GM12878 (cell line): Measurements from ENCODE around the gene LILRB1. TPM values are rescaled to one million over a fixed set of nuclear protein-coding genes. Genes with fewer than 3 reads are reported as not detected.

Experiments used
- ATAC-seq: fragments of 200-7000 bp; cut with Tn5 transposase; 3 replicates; pipeline ENCODE4 v1.9.1; 2020; ENCODE audit warnings: mild to moderate bottlenecking, moderate library complexity
- BruUV-seq: library from RNA; stranded (reverse); fragments of 400-500 nt; replicated peaks from 2 replicates; lab custom pipeline; 2021; lab: Mats Ljungman, UMichigan
- CTCF ChIA-PET: fragments of 300-600 bp; sonication (Branson Sonifier 250); formaldehyde crosslinking; extraction: SDS; loops from one replicate; lab custom pipeline; 2021; ENCODE audit warnings: inconsistent platforms; lab: Yijun Ruan, JAX
- POLR2A ChIA-PET: fragments of 350-600 bp; formaldehyde crosslinking; extraction: SDS; loops from one replicate; lab custom pipeline; 2021; ENCODE audit warnings: inconsistent platforms; lab: Charles Lee
- RAD21 ChIA-PET: fragments of 300-600 bp; sonication (Branson Sonifier 250); formaldehyde crosslinking; loops from one replicate; lab custom pipeline; 2023; ENCODE audit warnings: antibody characterized with exemption; ENCODE audit not compliant: unreplicated experiment; lab: Charles Lee
- SMC1A ChIA-PET: fragments of 300-600 bp; sonication (Branson Sonifier 250); formaldehyde crosslinking; loops from one replicate; lab custom pipeline; 2023; ENCODE audit not compliant: unreplicated experiment, uncharacterized antibody; lab: Charles Lee
- DNase-seq: peaks from one replicate; pipeline ENCODE4 v3.0.0-alpha.2; 2011; ENCODE audit warnings: low read depth, low spot score
- FAIRE-seq: peaks from 3 replicates; lab custom pipeline; 2011; peaks lifted over from hg19 to GRCh38; lab: Jason Lieb, UNC
- H2AFZ ChIP-seq: 2 replicates; pipeline ENCODE4 v1.6.0; 2011; ENCODE audit warnings: low read depth, low read length, control low read depth; ENCODE audit not compliant: control insufficient read depth
- H3K27ac ChIP-seq: 2 replicates; pipeline ENCODE4 v1.5.1; 2011; ENCODE audit warnings: control low read depth; ENCODE audit not compliant: control insufficient read depth, insufficient read depth
- H3K27me3 ChIP-seq, 2 experiments: replicated peaks in 1 of 2; 2 replicates each; pipeline versions ENCODE4 v1.6.0 to v1.6.1; 2011; ENCODE audit warnings: low read length in 1 of 2; ENCODE audit not compliant: control insufficient read depth in 2 of 2, insufficient read depth in 2 of 2
- H3K36me3 ChIP-seq, 2 experiments: 2 replicates each; pipeline ENCODE4 v1.5.1; 2011; ENCODE audit warnings: low read length in 1 of 2; ENCODE audit not compliant: control insufficient read depth in 2 of 2, insufficient read depth in 2 of 2
- H3K4me1 ChIP-seq: 2 replicates; pipeline ENCODE4 v1.6.1; 2011; ENCODE audit warnings: mild to moderate bottlenecking, low read length, moderate library complexity, mixed read lengths; ENCODE audit not compliant: control insufficient read depth, insufficient read depth
- H3K4me2 ChIP-seq: 2 replicates; pipeline ENCODE4 v1.6.0; 2011; ENCODE audit warnings: control low read depth; ENCODE audit not compliant: control insufficient read depth, insufficient read depth
- H3K4me3 ChIP-seq: fragments of 200-600 bp; sonication (generic); 2 replicates; pipeline ENCODE4 v1.5.1; 2016
- H3K79me2 ChIP-seq: 2 replicates; pipeline ENCODE4 v1.6.0; 2011; ENCODE audit warnings: low read length; ENCODE audit not compliant: control insufficient read depth, insufficient read depth
- H3K9ac ChIP-seq: 2 replicates; pipeline ENCODE4 v1.8.0; 2011; ENCODE audit warnings: low read length, control low read depth, mixed read lengths; ENCODE audit not compliant: control insufficient read depth, insufficient read depth
- H3K9me3 ChIP-seq: replicated peaks from 3 replicates; pipeline ENCODE4 v1.5.1; 2011; ENCODE audit warnings: mild to moderate bottlenecking, low read length; ENCODE audit not compliant: control insufficient read depth, insufficient read depth
- H4K20me1 ChIP-seq: 2 replicates; pipeline ENCODE4 v1.6.0; 2011; ENCODE audit not compliant: control insufficient read depth, insufficient read depth
- CHD1 ChIP-seq: IDR thresholded peaks from 2 replicates; pipeline ENCODE4 v1.6.1; 2012; ENCODE audit warnings: low read depth, low read length, improper control_type of control experiment
- FOXK2 ChIP-seq: fragments of 450-650 bp; IDR thresholded peaks from 2 replicates; pipeline ENCODE4 v1.6.1; 2017; ENCODE audit warnings: mild to moderate bottlenecking, moderate library complexity
- POLR2AphosphoS5 ChIP-seq: IDR thresholded peaks from 2 replicates; pipeline ENCODE4 v1.6.1; 2011; ENCODE audit warnings: mild to moderate bottlenecking, low read length, inconsistent platforms
- PRDM15 ChIP-seq: fragments of 450-650 bp; formaldehyde crosslinking; IDR thresholded peaks from 2 replicates; pipeline ENCODE4 v1.4.0; 2020; ENCODE audit warnings: mild to moderate bottlenecking, moderate library complexity
- RFX5 ChIP-seq: IDR thresholded peaks from 2 replicates; pipeline ENCODE4 v1.6.1; 2011; ENCODE audit warnings: low read depth, low read length, improper control_type of control experiment
- RUNX3 ChIP-seq: IDR thresholded peaks from 2 replicates; pipeline ENCODE4 v1.6.1; 2012; ENCODE audit warnings: low read length, inconsistent platforms
- WRNIP1 ChIP-seq: IDR thresholded peaks from 2 replicates; pipeline ENCODE4 v1.6.1; 2011; ENCODE audit warnings: low read depth, low read length, improper control_type of control experiment, borderline replicate concordance
- WGBS: methylation state at CpG from one replicate; pipeline ENCODE4 v1.1.6; 2016; ENCODE audit warnings: low lambda C conversion rate; ENCODE audit not compliant: insufficient replicate concordance, insufficient coverage; ENCODE audit errors: missing lambda C conversion rate; 5-methylcytosine and 5-hydroxymethylcytosine counted together
- in situ Hi-C: fragments of 300-500 bp; cut with MboI; formaldehyde crosslinking; loops from 9 replicates; pipeline ENCODE4 v1.14.3; 2018; ENCODE audit warnings: mixed read lengths
- intact Hi-C: fragments of 100-400 bp; cut with micrococcal nuclease; formaldehyde crosslinking; loops from one replicate; pipeline ENCODE4 v1.14.2; 2022; ENCODE audit not compliant: unreplicated experiment
- polyA plus RNA-seq, 11 experiments: library from polyadenylated mRNA; depleted of rRNA in 4 of 11; unstranded in 6 of 11; stranded (reverse) in 5 of 11; fragments of >200 nt; fragmentation: Nextera tagmentation in 4 of 11; fragmentation: Illumina TruSeq in 1 of 11; extraction: Ambion mirVana in 4 of 11; extraction: Trizol in 1 of 11; gene quantifications; 1 replicate in 1 of 11; 2 replicates in 10 of 11; pipeline versions ENCODE4 v1.2.1 to v1.2.3, GENCODE V29; 2011 to 2016; ENCODE audit warnings: inconsistent platforms in 2 of 11, missing spikeins in 2 of 11, low read depth in 1 of 11
- total RNA-seq, 4 experiments: library from RNA; depleted of rRNA in 3 of 4; stranded (reverse); fragments of >200 nt in 3 of 4; fragmentation: Illumina TruSeq in 1 of 4; extraction: Trizol in 1 of 4; gene quantifications; 2 replicates each; pipeline versions ENCODE4 v1.2.1 to v1.2.3, GENCODE V29; 2013 to 2021

LILRB1 gene
- total and polyA plus RNA-seq, 10 of the 15 experiments (the other 5 are each of a cell fraction or from before 2014, with no cell fraction given): 4.9 to 92.2 (median 50.1) TPM

DNA sequence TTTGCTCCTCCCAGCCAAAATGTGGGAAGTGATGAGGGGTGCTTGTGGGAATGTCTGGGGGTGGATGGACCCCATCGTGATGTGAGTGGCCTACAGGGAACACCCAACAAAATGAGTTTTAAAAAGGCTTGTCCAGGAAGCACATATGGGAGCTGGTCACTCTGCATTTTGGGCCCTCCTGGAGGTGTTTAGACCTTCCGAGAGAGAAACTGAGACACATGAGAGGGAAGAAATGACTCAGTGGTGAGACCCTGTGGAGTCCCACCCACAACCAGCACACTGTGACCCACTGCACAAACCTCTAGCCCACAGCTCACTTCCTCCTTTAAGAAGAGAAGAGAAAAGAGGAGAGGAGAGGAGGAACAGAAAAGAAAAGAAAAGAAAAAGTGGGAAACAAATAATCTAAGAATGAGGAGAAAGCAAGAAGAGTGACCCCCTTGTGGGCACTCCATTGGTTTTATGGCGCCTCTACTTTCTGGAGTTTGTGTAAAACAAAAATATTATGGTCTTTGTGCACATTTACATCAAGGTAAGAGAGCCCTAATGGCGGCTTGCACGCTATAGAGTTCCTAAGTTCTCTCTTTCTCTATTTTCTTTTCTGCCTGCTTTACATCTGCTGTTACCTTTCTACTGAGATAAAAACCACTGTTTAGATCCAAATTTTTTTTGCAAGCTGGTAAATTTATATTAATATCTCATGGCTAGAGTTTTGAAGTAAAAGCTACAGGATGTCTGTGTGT lies 13.3 kb upstream of the LILRB1 start (continued):
- TF ChIP-seq FOXK2: no peak
- peak; percentile 98 for TF ChIP-seq RUNX3
- TF ChIP-seq RFX5: no peak

- H3K27ac ChIP-seq: peak overlapping the region; percentile 51
These were observed 9.8 kb upstream of the LILRB1 start for GRCh38 chr19:54620464-54620863.

More at GRCh38 chr19:54620464-54620863, 9.8 kb upstream of the LILRB1 start:
- DNase-seq (no peak), ATAC-seq (peak; percentile 8), FAIRE-seq (no peak)
- WGBS: 1% methylated on average over 4 of the region's 4 CpGs
- ChIA-PET POLR2A (interaction anchor here (1.1 to 1.8 kb wide), 2 partner anchors 13 to 40 kb away, joined by 3 to 4 read pairs; no protein-coding TSS in a partner anchor), RAD21 (interaction anchor here (0.7 to 3.7 kb wide), 8 partner anchors 12 to 140 kb away, joined by 3 to 14 read pairs (median 4); partner anchors contain the start of gene LILRB4), SMC1A (interaction anchor here (0.6 to 3.3 kb wide), 11 partner anchors 9 to 140 kb away, joined by 3 to 20 read pairs (median 4); no protein-coding TSS in a partner anchor), CTCF (interaction anchor here (1.1 to 8.3 kb wide), 6 partner anchors 33 to 139 kb away, joined by 3 to 56 read pairs (median 4); no protein-coding TSS in a partner anchor)
- Histone ChIP-seq H3K27me3 (no peaks in the 10 kb centered on the region), H3K9me3 (no peaks in the 10 kb centered on the region; the same call in 2 of the 3 replicates), H2AFZ (no peak overlapping the region), H3K4me3 (peak overlapping the region; percentile 82), H3K36me3 (peaks cover 0 to 5% of the 10 kb centered on the region in 2 experiments; a peak in 1 of 4 replicates), H4K20me1 (no peaks in the 10 kb centered on the region), H3K4me2 (peak overlapping the region; percentile 93), H3K79me2 (peaks cover 86% of the 10 kb centered on the region), H3K9ac (peak overlapping the region; percentile 61), H3K4me1 (peaks cover 5% of the 10 kb centered on the region)
- in situ Hi-C loops: no loop called here
- no TSS peak for BruUV-seq
- TF ChIP-seq PRDM15 (CRISPR knock-in tag): no peak
- TF ChIP-seq WRNIP1: 0 out of 2 replicates have a peak, but pooled peaks have one; percentile 80
- TF ChIP-seq POLR2AphosphoS5: peak; percentile 63; the same call in 1 of the 2 replicates
- 0 out of 2 replicates have a peak, but pooled peaks have one; percentile 73 for TF ChIP-seq CHD1
- intact Hi-C loops: no loop called here
